Lung (tissue), 12 donors: ENCODE measurements around the gene ATCAY. TPM values are rescaled to one million over a fixed set of nuclear protein-coding genes. Genes with fewer than 3 reads are reported as not detected.

Experiments
- ATAC-seq: fragments of 200-7000 bp; cut with Tn5 transposase; one replicate; pipeline ENCODE4 v1.9.1; 2020; ENCODE audit warnings: moderate number of reproducible peaks; ENCODE audit not compliant: insufficient read depth, low FRiP score
- DNase-seq, 3 donors: peaks; one replicate each; pipeline ENCODE4 v3.0.0-alpha.2; 2013 to 2017
- H3K27ac ChIP-seq, 2 donors: one replicate each; pipeline ENCODE4 v1.5.1; 2013; ENCODE audit warnings: mild to moderate bottlenecking in 2 of 2, moderate library complexity in 2 of 2, control low read depth in 1 of 2, inconsistent platforms in 1 of 2, low read depth in 1 of 2, low read length in 1 of 2
- H3K27me3 ChIP-seq, 3 donors: one replicate each; pipeline ENCODE4 v1.5.1; 2013; ENCODE audit warnings: low read length in 2 of 3; ENCODE audit not compliant: control insufficient read depth in 3 of 3, insufficient read depth in 3 of 3
- H3K36me3 ChIP-seq, 4 donors: one replicate each; pipeline ENCODE4 v1.5.1; 2013; ENCODE audit warnings: low read length in 4 of 4, mild to moderate bottlenecking in 1 of 4, moderate library complexity in 1 of 4; ENCODE audit not compliant: control insufficient read depth in 4 of 4, insufficient read depth in 4 of 4
- H3K4me1 ChIP-seq, 5 donors: one replicate each; pipeline ENCODE4 v1.5.1; 2013; ENCODE audit warnings: low read length in 5 of 5, mild to moderate bottlenecking in 2 of 5, moderate library complexity in 1 of 5; ENCODE audit not compliant: control insufficient read depth in 5 of 5, insufficient read depth in 5 of 5
- H3K4me3 ChIP-seq: one replicate; pipeline ENCODE4 v1.5.1; 2013; ENCODE audit warnings: mild to moderate bottlenecking, control low read depth, moderate library complexity
- H3K9ac ChIP-seq, 2 donors: one replicate each; pipeline ENCODE4 v1.5.1; 2013; ENCODE audit warnings: low read length in 2 of 2, control low read depth in 1 of 2; ENCODE audit not compliant: insufficient read depth in 1 of 2
- H3K9me3 ChIP-seq, 4 donors: one replicate each; pipeline ENCODE4 v1.5.1; 2013; ENCODE audit warnings: low read length in 3 of 4, mild to moderate bottlenecking in 1 of 4, moderate library complexity in 1 of 4; ENCODE audit not compliant: control insufficient read depth in 4 of 4, insufficient read depth in 3 of 4
- CTCF ChIP-seq: IDR thresholded peaks from 2 replicates; pipeline ENCODE4 v1.5.1; 2012; ENCODE audit warnings: mild to moderate bottlenecking; ENCODE audit errors: control extremely low read depth, extremely low read depth
- WGBS, 2 donors: extraction: QIAGEN DNeasy Blood & Tissue Kit; methylation state at CpG; one replicate each; pipeline ENCODE4 v1.1.7; 2013; 5-methylcytosine and 5-hydroxymethylcytosine counted together
- polyA plus RNA-seq, 2 donors: library from polyadenylated mRNA; stranded (reverse); fragments of 200-250 nt; gene quantifications; one replicate each; pipeline ENCODE4 v1.2.1, GENCODE V29; 2013
- total RNA-seq, 2 donors: library from RNA; depleted of rRNA in 1 of 2; stranded (reverse); fragments of >200 nt in 1 of 2; gene quantifications; one replicate each; pipeline ENCODE4 v1.2.1, GENCODE V29; 2014 to 2021
- donor health status: control.
- donor health status: control.
- donor health status: Bipolar disorder and iron deficiency.
- donor health status: healthy.
- donor health status: DM: yes; HTN: yes; CAD: no.

The ATCAY gene
- total and polyA plus RNA-seq, 4 donors, result under 0.01 to 0.09 TPM; not detected in 2

GRCh38 chr19:3849092-3849491, 31.4 kb upstream of the ATCAY start:
- H3K27me3 ChIP-seq, result no peaks in the 10 kb centered on the region
- TF ChIP-seq CTCF, result no peak
- peaks cover 0 to 32% (median 3%) of the 10 kb centered on the region in 4 donors for H3K9me3 ChIP-seq
- DNase-seq (no peak), ATAC-seq (no peak)
- no peaks in the 10 kb centered on the region for H3K36me3 ChIP-seq
- no peak overlapping the region for H3K9ac ChIP-seq
- WGBS, 2 donors, result 43 to 63% methylated on average over 5 of the region's 5 CpGs
- no peak overlapping the region for H3K4me3 ChIP-seq
- H3K27ac ChIP-seq, result no peak overlapping the region
- no peaks in the 10 kb centered on the region for H3K4me1 ChIP-seq

GRCh38 chr19:3849787-3850186, 30.7 kb upstream of the ATCAY start:
- Histone ChIP-seq H3K27me3 (no peaks in the 10 kb centered on the region), H3K9me3 (peaks cover 0 to 32% (median 3%) of the 10 kb centered on the region in 4 donors), H3K27ac (no peak overlapping the region), H3K4me1 (no peaks in the 10 kb centered on the region), H3K4me3 (no peak overlapping the region), H3K36me3 (no peaks in the 10 kb centered on the region), H3K9ac (no peak overlapping the region)
- ATAC-seq (no peak), DNase-seq (no peak)
- no peak for TF ChIP-seq CTCF
- 76 to 87% methylated on average over 12 of the region's 12 CpGs for WGBS, 2 donors

GRCh38 chr19:3850320-3850972, 30.0 kb upstream of the ATCAY start:
- Histone ChIP-seq H3K9ac (no peak overlapping the region), H3K36me3 (no peaks in the 10 kb centered on the region), H3K4me3 (no peak overlapping the region), H3K27me3 (no peaks in the 10 kb centered on the region), H3K9me3 (peaks cover 0 to 32% (median 3%) of the 10 kb centered on the region in 4 donors), H3K27ac (no peak overlapping the region), H3K4me1 (no peaks in the 10 kb centered on the region)
- ATAC-seq (no peak), DNase-seq (no peak)
- WGBS, 2 donors, result 85 to 92% methylated on average over 6 of the region's 6 CpGs
- TF ChIP-seq CTCF, result no peak
